ENCODE data around the gene SCN5A.

SCN5A gene

GRCh38 chr3:38599886-38600285, 49.6 kb downstream of the SCN5A start:
- no peak for DNase-seq (ENCODE audit: low read depth)

- DNase-seq (ENCODE audit: low read depth) = no peak
Measured at GRCh38 chr3:38598791-38599190, 50.7 kb downstream of the SCN5A start.

DNA sequence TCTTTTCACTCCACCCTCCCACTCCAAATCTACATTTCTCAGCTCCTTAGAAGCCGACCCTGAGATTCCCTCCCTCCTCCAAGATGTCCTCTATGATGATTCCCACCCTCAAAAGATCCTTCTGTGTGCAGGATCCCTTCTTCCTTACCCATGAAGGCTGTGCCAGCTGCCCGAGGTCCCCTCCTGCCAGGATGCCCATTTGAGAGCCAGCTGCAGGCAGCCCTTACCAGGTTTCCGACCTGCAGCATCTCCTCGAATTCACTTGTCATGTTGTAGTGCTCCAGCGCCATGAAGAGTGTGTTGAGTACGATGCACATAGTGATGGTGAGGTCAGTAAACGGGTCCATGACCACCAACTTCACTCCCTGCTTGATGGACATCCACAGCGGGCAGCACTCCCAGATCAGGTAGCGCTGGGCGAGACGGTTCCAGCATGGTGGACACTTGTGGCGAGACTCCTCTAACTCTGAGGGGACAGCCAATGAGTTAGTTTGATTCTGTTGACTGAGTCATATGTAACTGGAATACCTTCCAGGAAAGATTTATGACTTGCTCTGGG, 51.9 kb downstream of the SCN5A start:
- no peak for DNase-seq (ENCODE audit: low read depth)

DNA sequence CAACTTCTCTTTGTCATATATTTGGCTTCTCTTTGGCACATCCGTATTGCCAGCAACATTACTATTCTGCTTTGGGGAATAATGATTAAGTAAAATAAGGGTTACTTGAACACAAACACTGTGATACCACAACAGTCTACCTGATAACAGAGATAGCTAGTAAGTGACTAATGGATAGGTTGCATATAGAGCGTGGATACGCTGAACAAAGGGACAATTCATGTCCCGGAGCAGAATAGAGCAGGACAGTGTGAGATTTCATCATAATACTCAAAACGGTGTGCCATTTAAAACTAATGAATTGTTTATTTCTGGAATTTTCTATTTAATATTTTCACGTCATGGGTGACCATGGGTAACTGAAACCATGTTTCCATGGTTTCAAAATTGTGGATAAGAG, 54.1 kb downstream of the SCN5A start:
- no peak for DNase-seq (ENCODE audit: low read depth)

DNA sequence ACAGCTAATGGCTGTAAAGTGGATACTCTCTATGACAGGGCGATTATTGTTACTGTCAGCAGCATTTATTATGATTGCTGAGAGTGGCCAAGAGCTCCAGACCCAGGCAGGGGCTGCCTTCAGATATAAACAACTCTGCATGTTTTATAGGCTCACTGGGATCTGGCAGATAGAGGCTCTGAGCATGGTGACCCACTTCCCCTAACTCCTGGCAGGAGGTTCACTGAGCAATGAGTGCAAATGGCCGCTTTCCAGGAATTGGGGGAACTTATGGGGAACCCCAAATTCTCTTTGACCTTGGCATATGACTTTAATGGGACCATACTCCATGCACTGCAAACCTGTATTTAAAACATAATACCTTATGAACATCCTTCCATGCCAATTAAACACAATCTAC, 59.0 kb downstream of the SCN5A start:
- no peak for DNase-seq (ENCODE audit: low read depth)

- DNase-seq (ENCODE audit: low read depth) = no peak
Measured at GRCh38 chr3:38588995-38589937, 60.2 kb downstream of the SCN5A start.

DNA sequence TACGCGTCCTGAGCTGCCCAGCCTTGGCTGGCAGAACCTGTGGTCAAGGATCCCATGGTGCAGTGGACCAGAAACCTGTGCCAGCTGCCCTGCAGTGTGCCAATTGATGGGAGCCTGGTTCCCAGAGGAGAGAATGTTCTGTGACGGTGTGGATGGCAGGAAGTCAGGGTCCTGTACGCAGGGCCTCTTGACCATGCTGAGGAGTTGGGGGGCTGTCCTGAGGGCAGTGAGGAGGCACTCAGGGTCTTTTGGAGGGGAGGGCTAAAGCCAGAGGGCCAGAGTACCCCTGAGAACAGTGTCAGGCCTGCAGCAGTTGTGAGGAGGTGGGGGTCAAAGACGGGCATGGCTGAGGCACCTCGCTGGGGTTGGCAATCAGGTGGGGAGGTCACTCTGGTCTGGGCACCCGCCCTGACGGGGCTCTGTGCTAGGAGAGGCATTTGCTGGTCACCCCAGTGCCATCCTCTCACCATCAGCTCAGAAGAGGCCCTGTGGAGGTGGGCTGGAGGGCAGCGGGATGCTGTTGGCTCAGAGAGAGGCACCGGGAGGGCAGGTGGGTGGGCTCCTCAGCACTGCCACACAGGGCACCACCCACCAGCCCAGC, 61.0 kb downstream of the SCN5A start:
- DNase-seq (ENCODE audit: low read depth) = no peak

DNA sequence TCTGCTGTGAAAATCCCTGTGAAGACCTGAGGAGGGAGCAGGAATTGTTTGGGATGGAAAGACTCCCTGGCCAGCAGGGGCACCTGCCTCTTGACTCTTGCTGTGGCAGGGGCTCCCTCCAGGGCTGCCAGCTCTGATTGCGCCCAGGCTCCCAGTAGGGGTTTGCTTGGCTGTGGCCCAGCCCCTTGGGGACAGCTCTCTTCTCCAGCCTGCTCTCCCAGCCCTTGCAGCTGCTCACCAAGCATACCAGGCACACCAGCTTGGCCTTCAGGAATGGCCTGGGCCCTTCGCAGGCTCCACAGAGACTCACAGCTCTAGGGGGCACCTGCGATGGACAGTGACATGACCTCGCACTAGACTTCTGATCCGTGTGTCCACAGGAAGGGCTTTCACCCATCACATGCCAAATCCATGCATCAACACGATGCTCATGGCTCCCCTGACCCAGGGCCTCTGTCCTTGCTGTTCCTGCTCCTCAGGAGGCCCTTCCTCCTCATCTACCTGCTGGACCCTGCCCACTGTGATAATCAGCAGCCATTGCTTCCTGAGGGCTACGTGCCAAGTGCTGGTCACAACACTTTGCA, 61.8 kb downstream of the SCN5A start:
- DNase-seq (ENCODE audit: low read depth) = no peak

DNA sequence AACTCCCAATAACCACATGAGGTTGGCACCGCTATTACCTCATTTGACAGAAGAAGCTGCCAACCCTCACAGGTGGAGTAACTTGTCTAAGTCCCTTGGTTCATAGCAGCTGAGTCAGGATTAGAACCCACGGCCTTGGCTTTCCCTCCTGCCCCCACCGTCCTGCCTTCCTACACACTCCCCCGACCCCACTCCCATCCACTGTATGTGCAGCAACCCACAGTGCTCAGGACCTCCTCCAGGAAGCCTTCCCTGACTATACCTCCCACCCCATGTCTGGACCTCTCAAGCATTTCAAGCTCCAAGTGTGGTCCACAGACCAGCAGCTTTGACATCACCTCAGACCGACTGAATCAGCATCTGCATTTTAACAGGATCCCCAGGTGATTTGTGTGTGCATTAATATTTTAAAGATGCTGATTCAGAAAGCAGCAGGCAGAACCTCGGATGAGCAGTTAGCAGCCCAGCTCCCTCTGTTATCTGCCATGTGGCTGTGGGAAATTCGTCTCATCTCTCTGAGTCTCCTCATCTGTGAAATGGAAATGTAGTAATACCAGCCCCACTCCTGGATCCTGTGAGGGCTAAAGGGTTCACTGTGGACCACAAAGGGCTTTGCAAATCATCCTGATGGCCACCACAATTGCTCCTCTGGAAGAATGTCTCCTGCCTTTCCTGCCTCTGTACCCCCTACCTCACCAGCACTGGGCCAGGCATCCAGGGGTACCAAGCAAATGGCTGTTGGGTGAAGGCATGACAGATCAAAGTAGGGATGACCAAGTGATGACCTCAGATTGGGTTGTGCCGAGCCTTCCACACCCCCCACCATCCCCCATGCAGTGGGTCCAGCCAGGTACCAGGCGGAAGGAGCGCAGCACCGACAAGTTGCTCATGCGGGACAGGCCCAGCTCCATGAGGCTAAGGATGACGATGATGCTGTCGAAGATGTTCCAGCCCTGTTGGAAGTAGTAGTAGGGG, 62.7 kb downstream of the SCN5A start:
- DNase-seq (ENCODE audit: low read depth) = no peak

GRCh38 chr3:38585791-38586420, 63.6 kb downstream of the SCN5A start:
- DNase-seq (ENCODE audit: low read depth) = no peak

DNA sequence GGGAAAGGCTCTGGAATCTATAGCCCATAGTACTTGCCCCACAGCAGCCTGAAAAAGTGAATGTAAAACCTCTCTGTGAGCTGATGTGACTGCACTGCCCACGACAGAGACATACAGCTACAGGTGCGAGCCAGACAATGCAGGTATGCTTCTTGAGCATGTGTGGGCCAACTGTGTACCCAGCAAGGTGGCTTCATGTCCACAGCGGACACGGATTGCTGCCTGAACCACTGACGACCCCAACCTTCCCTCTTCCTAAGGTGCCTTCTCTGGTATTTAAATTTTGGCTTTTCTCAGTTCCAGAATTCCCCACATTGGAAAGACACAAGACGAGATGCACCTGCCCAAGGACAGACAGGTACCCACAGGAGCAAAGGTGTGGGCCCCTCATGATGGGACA, 65.8 kb downstream of the SCN5A start:
- no peak for DNase-seq (ENCODE audit: low read depth)

DNA sequence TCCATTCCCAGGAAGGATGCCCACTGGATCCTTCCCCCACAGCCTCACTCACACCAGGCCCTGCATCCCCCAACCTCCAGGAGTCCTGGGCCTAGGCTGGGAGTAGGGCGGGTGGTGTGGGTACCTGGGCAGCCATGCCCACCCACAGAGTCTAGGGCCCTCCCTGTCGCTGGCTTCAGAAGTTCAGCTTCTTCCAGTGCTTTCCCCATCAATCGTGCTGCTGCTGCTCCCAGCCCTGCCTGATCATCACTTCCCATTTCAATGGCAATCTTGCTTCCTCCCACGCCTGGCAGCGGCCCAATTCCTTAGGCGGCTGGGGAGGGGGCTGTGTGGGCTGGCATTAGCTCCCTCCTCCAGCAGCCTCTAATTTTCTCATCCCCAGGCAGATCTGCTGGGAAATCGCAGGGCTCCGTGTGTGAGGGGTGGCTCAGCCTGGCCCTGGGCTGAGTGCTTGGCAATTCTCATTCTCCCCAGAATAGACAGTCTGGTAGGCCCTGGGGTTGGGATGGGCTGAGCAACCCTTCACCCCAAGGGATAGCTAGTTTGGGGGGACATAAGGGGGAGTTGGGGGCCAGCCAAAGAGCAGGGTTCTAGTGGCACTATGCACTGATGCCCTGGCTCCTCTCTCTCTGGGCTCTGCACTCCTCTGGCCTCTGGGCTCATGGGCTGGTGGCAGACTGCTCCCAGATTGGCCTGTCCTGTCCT, 66.4 kb downstream of the SCN5A start:
- no peak for DNase-seq (ENCODE audit: low read depth)

GRCh38 chr3:38582316-38582715, 67.2 kb downstream of the SCN5A start:
- DNase-seq (ENCODE audit: low read depth) = no peak

DNA sequence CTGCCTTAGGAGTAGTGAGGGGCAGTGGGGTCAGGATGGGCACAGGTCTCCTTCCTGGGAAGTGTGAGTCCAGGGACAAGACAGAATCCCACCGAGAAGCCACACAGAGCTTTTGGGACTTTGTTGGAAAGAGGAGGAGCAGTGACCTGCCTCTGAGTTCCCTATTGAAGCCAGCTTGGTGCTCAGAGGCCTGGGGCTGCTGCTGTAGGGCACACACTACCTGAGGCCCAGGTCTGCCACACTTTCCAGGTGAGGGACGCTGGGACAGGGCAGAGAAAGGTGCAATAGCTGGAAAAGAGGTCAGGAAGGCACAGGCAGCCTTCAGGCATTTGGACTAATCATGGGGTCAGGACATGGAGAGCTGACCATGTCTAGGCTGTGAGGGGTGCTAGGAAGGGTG, 67.7 kb downstream of the SCN5A start:
- DNase-seq (ENCODE audit: low read depth) = no peak

GRCh38 chr3:38580450-38581382, 68.8 kb downstream of the SCN5A start:
- no peak for DNase-seq (ENCODE audit: low read depth)

- no peak for DNase-seq (ENCODE audit: low read depth)
Measured at GRCh38 chr3:38579551-38580449, 69.7 kb downstream of the SCN5A start.

DNA sequence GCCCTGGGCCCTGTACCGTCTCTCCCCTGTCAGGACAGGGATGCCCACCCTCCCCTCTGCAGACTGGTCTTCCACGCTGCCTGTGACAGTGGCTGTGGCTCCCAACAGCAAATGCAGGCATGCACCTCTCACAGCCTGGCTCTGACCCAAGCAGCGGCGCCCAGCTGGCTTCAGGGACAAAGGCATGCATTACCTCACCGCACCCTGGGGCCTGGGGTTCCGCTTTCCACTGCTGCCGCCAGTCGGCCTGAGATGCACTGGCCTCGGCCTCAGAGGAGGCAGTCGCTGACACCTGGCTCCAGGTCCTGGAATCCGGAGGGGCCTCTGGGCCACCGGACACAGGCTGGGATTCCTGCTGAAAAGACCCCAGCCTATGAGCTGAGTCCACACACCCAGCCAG, 70.3 kb downstream of the SCN5A start:
- no peak for DNase-seq (ENCODE audit: low read depth)

DNA sequence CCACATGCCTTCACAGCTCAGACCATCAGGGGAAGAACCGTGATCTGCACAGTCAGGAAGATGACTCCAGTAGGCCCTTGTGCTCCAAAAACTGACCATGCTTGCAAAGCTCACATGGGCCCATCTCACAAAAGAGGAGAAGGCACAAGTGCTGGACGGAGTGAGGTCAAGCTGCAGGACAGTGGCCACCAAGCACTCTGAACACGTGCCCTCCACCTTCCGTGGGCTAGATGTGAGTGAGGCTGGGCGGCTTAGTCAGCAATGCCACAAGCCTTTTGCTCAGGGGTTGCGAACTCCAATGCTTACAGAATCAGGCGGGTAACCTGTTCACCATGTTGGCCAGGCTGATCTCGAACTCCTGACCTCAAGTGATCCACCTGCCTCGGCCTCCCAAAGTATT, 70.9 kb downstream of the SCN5A start:
- no peak for DNase-seq (ENCODE audit: low read depth)

Measured in non-pigmented ciliary epithelial cell (primary cell).